Fibroblast of pulmonary artery (primary cell): ENCODE measurements around the gene PDGFRB.

Experiments used
- DNase-seq: peaks from one replicate; pipeline ENCODE4 v3.0.0-alpha.2; 2010; ENCODE audit warnings: low read depth
- H3K4me3 ChIP-seq: replicated peaks from 2 replicates; pipeline ENCODE4 v1.5.1; 2011; ENCODE audit warnings: low read depth, mild to moderate bottlenecking, control low read depth, low read length, moderate library complexity
- CTCF ChIP-seq: IDR thresholded peaks from 2 replicates; pipeline ENCODE4 v1.5.1; 2011; ENCODE audit warnings: mild to moderate bottlenecking, control low read depth, low read length, inconsistent platforms; ENCODE audit errors: missing control alignments

PDGFRB gene

DNA sequence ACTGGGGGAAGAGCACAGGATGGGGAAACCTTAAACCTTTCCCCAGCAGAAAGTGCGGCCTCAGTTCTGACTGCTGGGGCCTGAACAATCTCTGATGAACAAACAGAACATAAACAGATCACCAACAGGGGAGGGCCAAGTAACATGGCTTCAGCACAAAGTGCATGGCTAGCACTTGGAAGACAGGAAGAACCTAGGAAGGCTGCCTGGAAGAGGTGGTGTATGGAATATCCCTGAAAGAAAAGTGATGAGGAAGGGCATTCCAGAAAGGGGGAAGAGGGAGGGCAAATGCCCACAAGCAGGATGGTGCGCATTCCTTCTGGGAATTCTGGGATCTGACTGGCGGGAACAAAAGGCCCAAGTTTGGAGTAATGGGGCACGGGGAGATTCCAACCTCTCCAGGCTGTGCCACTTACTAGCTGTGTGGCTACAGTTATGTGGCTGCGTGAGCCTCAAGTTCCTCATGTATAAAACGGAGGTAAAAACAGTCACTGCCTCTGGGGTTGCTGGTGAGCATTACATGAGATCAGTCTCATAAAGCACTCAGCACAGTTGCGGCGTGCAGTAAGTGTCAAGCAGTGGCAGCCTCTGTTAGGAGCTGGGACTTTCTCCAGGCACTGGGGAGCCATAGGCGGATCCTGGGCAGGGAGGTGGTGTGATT lies 1.6 kb downstream of the PDGFRB start:
- peak; percentile 4 for TF ChIP-seq CTCF
- H3K4me3 ChIP-seq: peak overlapping the region; percentile 94
- DNase-seq: peak; percentile 74

DNA sequence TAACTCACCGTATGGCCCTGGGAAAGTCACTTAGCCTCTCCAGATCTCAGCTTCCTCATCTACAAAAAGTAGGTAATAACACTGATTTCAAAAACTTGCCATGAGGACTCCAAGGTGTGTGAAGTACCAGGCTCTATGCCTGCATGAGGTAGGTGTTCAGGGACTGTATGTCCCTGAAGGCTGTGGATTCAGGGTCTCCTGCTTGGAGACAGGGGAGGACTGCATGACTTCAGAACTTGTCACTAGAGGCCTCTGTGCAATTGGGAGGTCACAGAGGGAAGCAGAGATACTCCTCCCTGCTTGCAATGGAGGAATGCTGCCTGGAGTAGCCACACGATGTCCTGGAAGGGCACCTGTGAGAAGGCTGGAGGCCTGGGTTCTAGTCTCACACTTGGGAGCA lies 2.2 kb downstream of the PDGFRB start:
- DNase-seq: no peak
- H3K4me3 ChIP-seq: peak overlapping the region; percentile 94
- no peak for TF ChIP-seq CTCF

DNA sequence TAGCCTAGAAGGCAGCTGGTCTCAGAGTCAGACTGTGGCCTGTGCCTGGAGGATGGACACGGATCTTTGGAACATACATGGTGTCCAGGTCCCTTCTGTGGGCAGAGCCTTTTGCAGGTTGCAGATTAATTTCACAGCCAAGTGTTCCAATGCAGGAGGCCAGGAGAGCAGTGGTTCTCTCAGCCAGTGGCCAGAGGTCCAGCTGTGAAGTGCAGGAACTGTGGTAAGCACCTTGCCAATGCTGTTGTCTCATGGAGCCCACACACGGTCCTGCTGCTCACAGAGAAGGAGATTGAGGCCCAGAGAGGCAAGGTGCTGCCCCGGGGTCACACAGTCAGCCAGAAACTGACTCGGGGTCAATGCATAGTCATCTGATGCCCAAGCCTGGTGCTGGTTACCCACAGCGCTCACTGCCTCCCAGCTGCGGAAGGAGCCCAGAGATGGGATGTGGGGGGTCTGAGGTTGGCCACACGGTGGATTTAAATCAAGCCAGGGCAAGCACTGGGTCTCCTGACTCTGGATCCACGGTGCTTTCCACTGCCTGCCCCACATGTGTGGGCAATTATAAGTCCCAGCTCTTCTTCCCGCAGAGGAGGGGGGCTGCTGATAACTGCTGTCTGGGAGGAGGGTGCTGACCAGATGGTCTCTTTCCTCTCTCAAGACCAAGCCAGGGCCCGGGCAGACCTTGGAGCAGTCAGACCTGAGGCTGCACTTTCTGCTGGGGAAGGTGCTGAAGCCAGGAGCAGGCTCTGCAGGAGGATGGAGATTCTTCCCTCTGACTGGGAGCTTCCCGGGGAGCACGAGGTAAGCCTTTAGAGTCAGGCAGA lies 2.8 kb downstream of the PDGFRB start:
- peak overlapping the region; percentile 94 for H3K4me3 ChIP-seq
- TF ChIP-seq CTCF: no peak
- DNase-seq: no peak

GRCh38 chr5:150149618-150150017 lies 6.0 kb downstream of the PDGFRB start:
- DNase-seq: no peak
- no peak for TF ChIP-seq CTCF
- H3K4me3 ChIP-seq: no peak overlapping the region

GRCh38 chr5:150148117-150148927 lies 7.3 kb downstream of the PDGFRB start:
- peak; percentile 64 for DNase-seq
- no peak overlapping the region for H3K4me3 ChIP-seq
- TF ChIP-seq CTCF: no peak

- H3K4me3 ChIP-seq: no peak overlapping the region
- DNase-seq: no peak
- TF ChIP-seq CTCF: no peak
Measured at GRCh38 chr5:150147670-150148069, 8.0 kb downstream of the PDGFRB start.
